ENCODE data around the gene MRPL10.

DNA sequence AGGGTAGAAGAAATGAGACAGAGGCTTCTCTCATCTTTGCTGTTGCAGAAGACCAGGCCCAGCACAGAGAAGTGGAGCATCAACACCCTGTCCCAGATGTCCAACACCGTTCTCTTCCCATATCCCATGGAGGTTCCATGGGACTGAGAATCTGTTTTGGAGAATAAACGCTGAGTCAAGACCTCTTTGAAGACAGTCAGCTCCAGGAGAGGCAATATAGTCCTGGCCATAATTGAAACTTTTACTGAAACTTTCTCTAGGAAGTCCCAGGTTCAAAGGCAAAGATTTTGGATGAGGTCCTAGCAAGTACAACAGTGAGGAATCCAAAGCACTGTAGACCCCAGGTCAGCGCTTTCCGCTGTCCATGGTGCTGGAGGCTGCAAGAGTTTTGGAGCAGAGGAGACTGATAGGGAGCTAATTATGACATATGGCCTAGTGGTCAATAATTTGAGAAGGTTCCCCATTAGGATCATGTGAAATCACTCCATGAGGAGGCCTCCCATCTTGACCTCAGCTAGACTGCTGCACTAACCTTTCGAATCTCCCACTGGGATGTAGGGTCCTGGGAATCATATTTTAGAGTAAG lies 45.7 kb downstream of the MRPL10 start:
- no peak for TF ChIP-seq POLR2AphosphoS5 (IDR thresholded peaks at IDR 0.05; ENCODE audit: low read depth, low read length)
- no peak for TF ChIP-seq RAD21 (IDR thresholded peaks at IDR 0.05; ENCODE audit: low read depth)
- TF ChIP-seq JUND (IDR thresholded peaks at IDR 0.05), result no peak
- TF ChIP-seq, protein P1, sequence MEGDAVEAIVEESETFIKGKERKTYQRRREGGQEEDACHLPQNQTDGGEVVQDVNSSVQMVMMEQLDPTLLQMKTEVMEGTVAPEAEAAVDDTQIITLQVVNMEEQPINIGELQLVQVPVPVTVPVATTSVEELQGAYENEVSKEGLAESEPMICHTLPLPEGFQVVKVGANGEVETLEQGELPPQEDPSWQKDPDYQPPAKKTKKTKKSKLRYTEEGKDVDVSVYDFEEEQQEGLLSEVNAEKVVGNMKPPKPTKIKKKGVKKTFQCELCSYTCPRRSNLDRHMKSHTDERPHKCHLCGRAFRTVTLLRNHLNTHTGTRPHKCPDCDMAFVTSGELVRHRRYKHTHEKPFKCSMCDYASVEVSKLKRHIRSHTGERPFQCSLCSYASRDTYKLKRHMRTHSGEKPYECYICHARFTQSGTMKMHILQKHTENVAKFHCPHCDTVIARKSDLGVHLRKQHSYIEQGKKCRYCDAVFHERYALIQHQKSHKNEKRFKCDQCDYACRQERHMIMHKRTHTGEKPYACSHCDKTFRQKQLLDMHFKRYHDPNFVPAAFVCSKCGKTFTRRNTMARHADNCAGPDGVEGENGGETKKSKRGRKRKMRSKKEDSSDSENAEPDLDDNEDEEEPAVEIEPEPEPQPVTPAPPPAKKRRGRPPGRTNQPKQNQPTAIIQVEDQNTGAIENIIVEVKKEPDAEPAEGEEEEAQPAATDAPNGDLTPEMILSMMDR (IDR thresholded peaks at IDR 0.05 in 2 of 3, conservative IDR thresholded peaks at IDR 0.05 in 1 of 3; ENCODE audit: borderline replicate concordance in 1 of 3, insufficient read depth in 1 of 3, low read depth in 2 of 3, low read length in 2 of 3), result no peak
- no peak for TF ChIP-seq EZH2 (IDR thresholded peaks at IDR 0.05)
- no peak for TF ChIP-seq ZNF274 (IDR thresholded peaks at IDR 0.05; ENCODE audit: low read depth, low read length)
- TF ChIP-seq ELF1 (IDR thresholded peaks at IDR 0.05; ENCODE audit: borderline replicate concordance, low read depth), result no peak
- TF ChIP-seq EZH2phosphoT487 (IDR thresholded peaks at IDR 0.05; ENCODE audit: borderline replicate concordance), result no peak
- TF ChIP-seq EGR1 (IDR thresholded peaks at IDR 0.05; ENCODE audit: low read depth), result no peak
- TF ChIP-seq POLR2A (IDR thresholded peaks at IDR 0.05; ENCODE audit: borderline replicate concordance, extremely low read depth, insufficient read depth, insufficient read length), result no peak

All from HCT116 (cell line).